Measurements from ENCODE around the gene CPA4.
A peak's percentile ranks its signal among the peaks of the same experiment; 100 is the strongest.

The CPA4 gene

DNA sequence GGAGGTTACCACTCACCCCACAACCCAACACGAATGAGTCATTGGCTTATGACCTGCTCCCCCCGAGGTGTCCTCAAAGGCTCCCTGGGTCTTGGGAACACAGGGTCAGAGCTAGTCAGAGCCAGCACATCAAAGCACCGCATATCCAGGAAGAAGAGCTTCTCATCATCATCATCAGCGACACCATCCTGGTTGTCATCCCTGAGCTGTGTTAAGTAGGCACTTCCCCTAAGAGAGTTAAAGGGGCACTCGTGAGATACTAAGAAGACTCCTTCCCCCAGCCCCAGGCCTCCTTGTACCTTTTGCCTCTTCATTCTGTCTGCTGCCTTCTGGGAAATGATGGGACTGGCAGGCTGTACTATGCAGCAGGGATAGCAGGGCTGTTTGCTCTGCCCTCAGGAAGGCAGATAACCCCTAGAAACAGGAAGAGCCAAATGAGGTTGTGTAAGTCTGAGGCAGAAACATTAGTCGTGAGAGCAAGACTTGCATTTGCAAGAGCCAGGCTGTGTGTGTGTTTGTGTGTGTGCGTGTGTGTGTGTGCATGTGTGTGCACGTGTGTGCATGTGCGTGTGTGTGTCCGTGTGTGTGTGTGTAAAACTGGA is 76.2 kb downstream of the CPA4 start:
- TF ChIP-seq, protein P1, sequence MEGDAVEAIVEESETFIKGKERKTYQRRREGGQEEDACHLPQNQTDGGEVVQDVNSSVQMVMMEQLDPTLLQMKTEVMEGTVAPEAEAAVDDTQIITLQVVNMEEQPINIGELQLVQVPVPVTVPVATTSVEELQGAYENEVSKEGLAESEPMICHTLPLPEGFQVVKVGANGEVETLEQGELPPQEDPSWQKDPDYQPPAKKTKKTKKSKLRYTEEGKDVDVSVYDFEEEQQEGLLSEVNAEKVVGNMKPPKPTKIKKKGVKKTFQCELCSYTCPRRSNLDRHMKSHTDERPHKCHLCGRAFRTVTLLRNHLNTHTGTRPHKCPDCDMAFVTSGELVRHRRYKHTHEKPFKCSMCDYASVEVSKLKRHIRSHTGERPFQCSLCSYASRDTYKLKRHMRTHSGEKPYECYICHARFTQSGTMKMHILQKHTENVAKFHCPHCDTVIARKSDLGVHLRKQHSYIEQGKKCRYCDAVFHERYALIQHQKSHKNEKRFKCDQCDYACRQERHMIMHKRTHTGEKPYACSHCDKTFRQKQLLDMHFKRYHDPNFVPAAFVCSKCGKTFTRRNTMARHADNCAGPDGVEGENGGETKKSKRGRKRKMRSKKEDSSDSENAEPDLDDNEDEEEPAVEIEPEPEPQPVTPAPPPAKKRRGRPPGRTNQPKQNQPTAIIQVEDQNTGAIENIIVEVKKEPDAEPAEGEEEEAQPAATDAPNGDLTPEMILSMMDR (IDR thresholded peaks at IDR 0.05): no peak
- Histone ChIP-seq H3K27ac (peak overlapping the region; percentile 92 to 94), H3K9me3 (no peaks in the 10 kb centered on the region), H3K4me3 (no peak overlapping the region), H3K4me1 (peaks cover 6 to 72% (median 58%) of the 10 kb centered on the region in 4 donors), H3K27me3 (no peaks in the 10 kb centered on the region), H3K36me3 (no peaks in the 10 kb centered on the region)
- intact Hi-C loops (cut with DNase I; ENCODE audit: low total_unique reads): no loop called here
- no peak for DNase-seq

DNA sequence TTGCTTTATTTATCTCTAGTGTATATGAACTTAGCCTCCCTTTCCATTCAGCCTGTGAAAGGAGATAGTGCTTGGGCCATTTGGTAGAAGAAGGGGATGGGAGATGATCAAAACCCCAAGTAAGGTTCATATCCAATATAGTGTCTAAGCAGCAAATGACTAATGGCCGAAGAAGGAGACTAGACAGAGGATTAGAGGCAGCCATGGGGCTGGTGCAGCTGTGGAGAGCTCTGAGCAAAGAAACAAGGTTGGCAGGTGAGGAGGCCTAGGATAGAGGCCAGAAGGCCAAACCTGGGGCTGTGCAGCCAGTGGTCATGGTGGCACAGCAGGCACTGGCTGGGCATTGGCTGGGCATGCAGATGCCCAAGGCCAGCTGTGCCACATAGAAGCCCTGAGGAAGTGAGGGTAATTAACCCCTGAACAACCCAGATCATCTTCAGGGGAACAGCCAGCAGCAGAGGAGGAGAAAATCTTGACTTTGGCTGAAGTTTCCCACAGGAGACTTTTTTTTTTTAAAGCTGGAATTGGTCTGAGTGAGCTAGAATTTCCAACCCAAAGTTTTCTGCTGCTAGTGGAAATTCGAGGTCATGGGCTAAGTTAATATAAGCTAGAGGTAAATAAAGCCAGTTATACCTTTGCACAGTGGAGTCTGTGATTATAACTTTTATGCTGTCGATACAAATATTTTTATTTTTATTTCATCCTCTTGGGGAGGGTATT is 77.0 kb downstream of the CPA4 start:
- Histone ChIP-seq H3K9me3 (no peaks in the 10 kb centered on the region), H3K4me3 (no peak overlapping the region), H3K4me1 (peaks cover 6 to 72% (median 60%) of the 10 kb centered on the region in 4 donors), H3K36me3 (no peaks in the 10 kb centered on the region), H3K27me3 (no peaks in the 10 kb centered on the region), H3K27ac (peak overlapping the region; percentile 92 to 94)
- intact Hi-C loops (cut with DNase I; ENCODE audit: low total_unique reads): no loop called here
- no peak for DNase-seq
- TF ChIP-seq, protein P1 (IDR thresholded peaks at IDR 0.05): no peak

DNA sequence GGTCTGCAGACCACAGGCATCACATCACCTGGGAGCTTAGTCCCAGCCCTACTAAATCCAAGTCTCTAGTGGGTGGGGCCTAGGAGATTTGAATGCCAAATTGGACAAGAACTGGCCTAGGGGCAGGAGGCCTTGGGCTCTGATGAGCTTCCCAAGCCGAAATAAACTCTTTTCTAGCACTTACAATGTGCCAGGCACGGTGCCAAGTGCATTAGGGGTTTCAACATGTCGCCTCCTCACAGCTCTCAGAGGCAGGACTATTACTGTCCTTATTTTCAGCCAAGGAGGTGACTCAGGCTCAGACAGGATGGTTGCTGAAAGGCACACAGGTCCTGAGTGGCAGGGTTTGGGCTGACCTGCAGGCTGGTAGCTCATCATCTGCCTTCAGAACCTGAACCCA is 78.1 kb downstream of the CPA4 start:
- DNase-seq: peak; percentile 81 to 82
- intact Hi-C loops (cut with DNase I; ENCODE audit: low total_unique reads): no loop called here
- Histone ChIP-seq H3K4me1 (peaks cover 6 to 69% (median 60%) of the 10 kb centered on the region in 4 donors), H3K9me3 (no peaks in the 10 kb centered on the region), H3K27ac (peak overlapping the region; percentile 92 to 94), H3K36me3 (no peaks in the 10 kb centered on the region), H3K27me3 (no peaks in the 10 kb centered on the region), H3K4me3 (no peak overlapping the region)
- TF ChIP-seq, protein P1 (IDR thresholded peaks at IDR 0.05): no peak

DNA sequence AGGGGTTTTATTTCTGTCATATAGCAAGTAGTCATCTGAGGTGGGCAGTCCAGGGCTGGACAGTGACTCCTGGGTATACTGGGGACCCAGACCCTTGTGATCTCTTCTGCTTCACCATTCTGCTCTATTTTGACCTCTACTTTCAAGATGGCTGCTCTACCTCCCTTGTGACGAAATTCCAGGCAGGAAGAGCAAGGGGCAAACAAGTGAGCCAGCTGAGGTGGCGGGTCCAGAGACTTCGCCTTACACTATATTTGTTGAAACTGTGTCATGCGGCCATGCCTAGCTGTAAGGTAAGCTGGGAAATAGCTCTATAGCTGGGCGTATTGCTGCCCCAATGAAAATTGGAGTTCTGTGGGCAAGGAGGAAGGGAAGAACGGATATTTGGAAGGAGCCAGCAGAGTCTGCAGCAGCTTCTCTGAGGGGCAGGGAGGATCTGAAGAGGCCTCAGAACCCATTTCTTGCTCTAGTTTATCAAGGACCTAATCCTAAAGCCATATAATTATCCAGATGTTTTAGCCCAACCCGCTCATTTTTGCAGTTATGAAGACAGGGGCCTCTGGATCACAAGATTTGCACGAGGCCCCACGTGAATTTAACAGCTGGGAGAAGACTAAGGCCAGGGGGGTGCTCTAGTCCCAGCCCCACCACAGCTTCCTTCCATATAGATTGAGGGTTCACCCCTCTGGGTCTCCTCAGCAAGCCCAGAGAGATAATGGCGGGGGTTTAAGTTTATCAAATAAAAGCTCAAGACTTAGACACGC is 79.6 kb downstream of the CPA4 start:
- H3K36me3 ChIP-seq: no peaks in the 10 kb centered on the region
- no peaks in the 10 kb centered on the region for H3K27me3 ChIP-seq
- peak in 1 of 2 donors; percentile 45 for DNase-seq
- no peaks in the 10 kb centered on the region for H3K9me3 ChIP-seq
- H3K27ac ChIP-seq: peak overlapping the region; percentile 92 to 94
- H3K4me3 ChIP-seq: no peak overlapping the region
- intact Hi-C loops (cut with DNase I; ENCODE audit: low total_unique reads): no loop called here
- H3K4me1 ChIP-seq: peaks cover 6 to 68% (median 59%) of the 10 kb centered on the region in 4 donors
- TF ChIP-seq, protein P1 (IDR thresholded peaks at IDR 0.05): no peak
